ENCODE measurements around the gene MDM2. TPM values are rescaled to one million over a fixed set of nuclear protein-coding genes. Genes with fewer than 3 reads are reported as not detected.

Gene MDM2
- total and polyA plus RNA-seq, 10 of the 15 experiments (the other 5 are each of a cell fraction or from before 2014, with no cell fraction given) = 48.2 to 174 (median 85.0) TPM

- no peak overlapping the region for H3K4me3 ChIP-seq
- BruUV-seq (replicated peaks) = no TSS peak
- H4K20me1 ChIP-seq (ENCODE audit: control insufficient read depth, insufficient read depth) = no peaks in the 10 kb centered on the region
- no peak overlapping the region for H3K4me2 ChIP-seq (ENCODE audit: control insufficient read depth, insufficient read depth)
- in situ Hi-C loops (cut with MboI) = no loop called here
- ATAC-seq = no peak
- no peak for TF ChIP-seq SMAD1 (IDR thresholded peaks at IDR 0.05; ENCODE audit: low read depth, partially characterized antibody)
- TF ChIP-seq KLF5 (IDR thresholded peaks at IDR 0.05; ENCODE audit: partially characterized antibody) = no peak
- no peak for TF ChIP-seq NR2C1 (IDR thresholded peaks at IDR 0.05)
- no peak for TF ChIP-seq RB1 (IDR thresholded peaks at IDR 0.05; ENCODE audit: borderline replicate concordance)
- no peak for TF ChIP-seq ATF3 (IDR thresholded peaks at IDR 0.05; ENCODE audit: borderline replicate concordance, extremely low read depth, low read depth, low read length)
- no peak for TF ChIP-seq RUNX3 (IDR thresholded peaks at IDR 0.05; ENCODE audit: low read length)
- no peak for TF ChIP-seq CBX5 (IDR thresholded peaks at IDR 0.05; ENCODE audit: low read depth)
- TF ChIP-seq NFYB (IDR thresholded peaks at IDR 0.05; ENCODE audit: insufficient read depth, low read depth, low read length) = no peak
- TF ChIP-seq ETV6 (conservative IDR thresholded peaks at IDR 0.05 in 1 of 2, IDR thresholded peaks at IDR 0.05 in 1 of 2; ENCODE audit: borderline replicate concordance in 1 of 2, low read depth in 1 of 2) = no peak
- no peak for TF ChIP-seq ZBTB4 (CRISPR knock-in tag; IDR thresholded peaks at IDR 0.05)
- no peak for FAIRE-seq
- no peaks in the 10 kb centered on the region for H3K27me3 ChIP-seq (replicated peaks in 1 of 2; ENCODE audit: control insufficient read depth in 2 of 2, insufficient read depth in 2 of 2, low read length in 1 of 2)
- H3K4me1 ChIP-seq (ENCODE audit: control insufficient read depth, insufficient read depth, low read length) = no peaks in the 10 kb centered on the region
- no peaks in the 10 kb centered on the region for H3K36me3 ChIP-seq (ENCODE audit: control insufficient read depth in 2 of 2, insufficient read depth in 2 of 2, low read length in 1 of 2)
- DNase-seq (ENCODE audit: low read depth, low spot score) = no peak
- H2AFZ ChIP-seq (ENCODE audit: control insufficient read depth, low read depth, low read length) = no peak overlapping the region
- whole genome bisulfite sequencing (ENCODE audit: insufficient coverage, insufficient replicate concordance, low lambda C conversion rate, missing lambda C conversion rate) = 68% methylated on average over 4 of the region's 4 CpGs
- H3K27ac ChIP-seq (ENCODE audit: control insufficient read depth, insufficient read depth) = no peak overlapping the region
- intact Hi-C loops (cut with micrococcal nuclease; ENCODE audit: unreplicated experiment) = no loop called here
- ChIA-PET CTCF (interaction anchor here (0.6 to 1.4 kb wide), 2 partner anchors 10 to 38 kb away, joined by 3 read pairs; no protein-coding TSS in a partner anchor), POLR2A (no interaction called here), RAD21 (ENCODE audit: unreplicated experiment) (interaction anchor here (1.1 kb wide), 1 partner anchor 25 kb away, joined by 7 read pairs; no protein-coding TSS in a partner anchor), SMC1A (ENCODE audit: uncharacterized antibody, unreplicated experiment) (interaction anchor here (0.6 to 0.8 kb wide), 2 partner anchors 44 to 45 kb away, joined by 3 read pairs; no protein-coding TSS in a partner anchor)
- no peak overlapping the region for H3K9ac ChIP-seq (ENCODE audit: control insufficient read depth, insufficient read depth, low read length)
- no peaks in the 10 kb centered on the region for H3K9me3 ChIP-seq (replicated peaks; ENCODE audit: control insufficient read depth, insufficient read depth, low read length)
- no peaks in the 10 kb centered on the region for H3K79me2 ChIP-seq (ENCODE audit: control insufficient read depth, insufficient read depth, low read length)
Observed at GRCh38 chr12:68899251-68899771, 91.3 kb downstream of the MDM2 start.

Data from GM12878 (cell line).